Measurements from ENCODE around the gene BSN. TPM values are rescaled to one million over a fixed set of nuclear protein-coding genes. Genes with fewer than 3 reads are reported as not detected.

The BSN gene
- total and polyA plus RNA-seq, 2 donors (not counting 3 experiments of a cell fraction or from before 2014, with no cell fraction given), result 0.04 to 0.27 TPM

GRCh38 chr3:49648354-49649019, 94.2 kb downstream of the BSN start:
- intact Hi-C loops (cut with micrococcal nuclease), result no loop called here
- dilution Hi-C loops (cut with MboI; ENCODE audit: extremely low pct_ligation_motif_present, low sequenced_read_pairs), result no loop called here
- FAIRE-seq (no peak), DNase-seq (ENCODE audit: low read depth, low spot score) (no peak)
- H3K9ac ChIP-seq (replicated peaks; ENCODE audit: extremely low read depth, insufficient read depth, low read length), result no peak overlapping the region
- no peaks in the 10 kb centered on the region for H3K36me3 ChIP-seq (ENCODE audit: control insufficient read depth in 2 of 2, extremely low read depth in 1 of 2, insufficient read depth in 2 of 2, low read length in 2 of 2)
- no peak overlapping the region for H3K27ac ChIP-seq (ENCODE audit: insufficient read depth, low read depth, low read length)
- no peak for TF ChIP-seq MYC (IDR thresholded peaks at IDR 0.05; ENCODE audit: low read depth, low read length)
- no peak for TF ChIP-seq FOS (IDR thresholded peaks at IDR 0.05; ENCODE audit: borderline replicate concordance, insufficient read depth, low read length)
- TF ChIP-seq POLR2A (IDR thresholded peaks at IDR 0.05; ENCODE audit: low read depth, low read length), result no peak
- no peak for TF ChIP-seq EZH2 (IDR thresholded peaks at IDR 0.05; ENCODE audit: borderline replicate concordance, low read depth, low read length, severe bottlenecking)
- no peak for TF ChIP-seq CTCF (IDR thresholded peaks at IDR 0.05; ENCODE audit: extremely low read depth in 1 of 2, insufficient read depth in 1 of 2, low read depth in 1 of 2, low read length in 2 of 2)
- no peak for TF ChIP-seq GATA2 (IDR thresholded peaks at IDR 0.05; ENCODE audit: insufficient read depth, insufficient read length, low read depth, low read length)
- no peak for TF ChIP-seq MAX (IDR thresholded peaks at IDR 0.05; ENCODE audit: insufficient read depth, insufficient read length)
- no peak for TF ChIP-seq JUN (IDR thresholded peaks at IDR 0.05; ENCODE audit: borderline replicate concordance, insufficient read depth, insufficient read length, low read depth)
- no peak for TF ChIP-seq POLR2AphosphoS5 (IDR thresholded peaks at IDR 0.05; ENCODE audit: insufficient read depth, low read depth, low read length)
- no peak overlapping the region for H3K4me3 ChIP-seq (replicated peaks in 1 of 3; ENCODE audit: insufficient read depth in 1 of 3, low read depth in 1 of 3, low read length in 3 of 3)
- H4K20me1 ChIP-seq (replicated peaks; ENCODE audit: control insufficient read depth, extremely low read depth, insufficient read depth, low read length), result no peaks in the 10 kb centered on the region
- BruUV-seq (replicated peaks), result no TSS peak
- no peak overlapping the region for H3K4me2 ChIP-seq (ENCODE audit: insufficient read depth, low read length)
- no peaks in the 10 kb centered on the region for H3K79me2 ChIP-seq (ENCODE audit: control insufficient read depth, insufficient read depth, low read length)
- no peaks in the 10 kb centered on the region for H3K9me3 ChIP-seq (replicated peaks; ENCODE audit: control insufficient read depth, insufficient read depth, low read length)
- H3K27me3 ChIP-seq (ENCODE audit: control insufficient read depth in 2 of 2, insufficient read depth in 2 of 2, low read length in 2 of 2), result no peaks in the 10 kb centered on the region
- no peak overlapping the region for H2AFZ ChIP-seq (ENCODE audit: low read depth, low read length)
- POLR2A ChIA-PET, result no interaction called here
- H3K4me1 ChIP-seq (ENCODE audit: control insufficient read depth, extremely low read depth, insufficient read depth, low read length), result no peaks in the 10 kb centered on the region
- CTCF ChIA-PET, result no interaction called here
- H3K9me1 ChIP-seq (replicated peaks; ENCODE audit: control insufficient read depth, extremely low read depth, insufficient read depth, low read length), result no peaks in the 10 kb centered on the region

All from endothelial cell of umbilical vein (primary cell).